HEK293 (cell line): ENCODE measurements around the gene CEP72.

ENCODE experiments used
- CTCF ChIA-PET: fragments of 350-600 bp; formaldehyde crosslinking; extraction: SDS; loops from one replicate; lab custom pipeline; 2021; ENCODE audit warnings: antibody characterized with exemption; lab: Yijun Ruan, JAX
- POLR2A ChIA-PET: fragments of 300-600 bp; formaldehyde crosslinking; extraction: SDS; loops from one replicate; lab custom pipeline; 2020; ENCODE audit warnings: antibody characterized with exemption, inconsistent platforms; lab: Yijun Ruan, JAX
- H3K27ac ChIP-seq: fragments of 200-500 bp; sonication (Bioruptor generic); 2 replicates; pipeline ENCODE4 v1.5.1; 2014; ENCODE audit warnings: low read depth, low read length, control low read depth, inconsistent platforms; ENCODE audit errors: extremely low read depth
- H3K36me3 ChIP-seq, 2 experiments: fragments of 200-500 bp in 1 of 2; sonication (Bioruptor generic) in 1 of 2; 1 replicate in 1 of 2; 2 replicates in 1 of 2; pipeline ENCODE4 v1.5.1; 2014 to 2017; ENCODE audit warnings: inconsistent platforms in 2 of 2, low read length in 2 of 2; ENCODE audit not compliant: control insufficient read depth in 2 of 2, insufficient read depth in 1 of 2
- H3K4me1 ChIP-seq: fragments of 200-500 bp; sonication (Bioruptor generic); 2 replicates; pipeline ENCODE4 v1.5.1; 2014; ENCODE audit warnings: mild to moderate bottlenecking, low read length, inconsistent platforms; ENCODE audit not compliant: control insufficient read depth, insufficient read depth
- H3K4me3 ChIP-seq: 2 replicates; pipeline ENCODE4 v1.5.1; 2011; ENCODE audit warnings: low read depth, mild to moderate bottlenecking, control low read depth, low read length, moderate library complexity
- H3K9me3 ChIP-seq: fragments of 200-500 bp; sonication (Bioruptor generic); 2 replicates; pipeline ENCODE4 v1.5.1; 2014; ENCODE audit warnings: low read depth, low read length, inconsistent platforms; ENCODE audit not compliant: control insufficient read depth, insufficient read depth
- HOXC10 ChIP-seq: sonication (generic); formaldehyde crosslinking; IDR thresholded peaks from 2 replicates; pipeline ENCODE4 v1.8.1; 2023; ENCODE audit warnings: mild to moderate bottlenecking, missing genetic modification reagents
- KLF10 ChIP-seq: fragments of 450-650 bp; IDR thresholded peaks from 2 replicates; pipeline ENCODE4 v1.5.1; 2018; ENCODE audit warnings: missing biosample characterization, mild to moderate bottlenecking, missing genetic modification characterization
- KLF7 ChIP-seq: fragments of 450-650 bp; formaldehyde crosslinking; IDR thresholded peaks from 2 replicates; pipeline ENCODE4 v1.5.1; 2016; ENCODE audit warnings: missing biosample characterization, missing genetic modification characterization, borderline replicate concordance
- KLF8 ChIP-seq: fragments of 450-650 bp; formaldehyde crosslinking; IDR thresholded peaks from 2 replicates; pipeline ENCODE4 v1.5.1; 2016; ENCODE audit warnings: missing biosample characterization, missing genetic modification characterization
- KLF9 ChIP-seq: fragments of 450-650 bp; formaldehyde crosslinking; IDR thresholded peaks from 2 replicates; pipeline ENCODE4 v1.5.1; 2016; ENCODE audit warnings: missing biosample characterization, missing genetic modification characterization, low read depth
- SP7 ChIP-seq: fragments of 450-650 bp; formaldehyde crosslinking; IDR thresholded peaks from 2 replicates; pipeline ENCODE4 v1.5.1; 2016; ENCODE audit warnings: missing biosample characterization, missing genetic modification characterization
- ZBTB8A ChIP-seq: fragments of 450-650 bp; formaldehyde crosslinking; IDR thresholded peaks from 2 replicates; pipeline ENCODE4 v1.5.1; 2016; ENCODE audit warnings: missing biosample characterization, missing genetic modification characterization
- ZFP37 ChIP-seq: fragments of 450-650 bp; formaldehyde crosslinking; IDR thresholded peaks from 2 replicates; pipeline ENCODE4 v1.5.1; 2016; ENCODE audit warnings: missing biosample characterization, missing genetic modification characterization
- ZNF184 ChIP-seq: fragments of 450-650 bp; IDR thresholded peaks from 2 replicates; pipeline ENCODE4 v1.5.1; 2018; ENCODE audit warnings: missing biosample characterization, mild to moderate bottlenecking, missing genetic modification characterization
- ZNF266 ChIP-seq: fragments of 450-650 bp; formaldehyde crosslinking; IDR thresholded peaks from 2 replicates; pipeline ENCODE4 v1.5.1; 2016; ENCODE audit warnings: missing biosample characterization, missing genetic modification characterization, low read depth
- ZNF274 ChIP-seq, 2 experiments: fragments of 200-500 bp in 1 of 2; fragments of 450-650 bp in 1 of 2; sonication (Bioruptor generic) in 1 of 2; formaldehyde crosslinking in 1 of 2; IDR thresholded peaks; 2 replicates each; pipeline versions ENCODE4 v1.5.1 to v1.6.1; 2014 to 2016; ENCODE audit warnings: borderline replicate concordance in 1 of 2, inconsistent platforms in 1 of 2, low read length in 1 of 2, missing biosample characterization in 1 of 2, missing genetic modification characterization in 1 of 2
- ZNF366 ChIP-seq: fragments of 450-650 bp; formaldehyde crosslinking; conservative IDR thresholded peaks from 2 replicates; pipeline ENCODE4 v1.5.1; 2016; ENCODE audit warnings: missing biosample characterization, missing genetic modification characterization
- ZNF394 ChIP-seq: fragments of 450-650 bp; formaldehyde crosslinking; IDR thresholded peaks from 2 replicates; pipeline ENCODE4 v1.5.1; 2016; ENCODE audit warnings: missing biosample characterization, missing genetic modification characterization, mild to moderate bottlenecking, moderate library complexity, borderline replicate concordance
- ZNF571 ChIP-seq: fragments of 450-650 bp; formaldehyde crosslinking; IDR thresholded peaks from 2 replicates; pipeline ENCODE4 v1.5.0; 2017; ENCODE audit warnings: missing biosample characterization, missing genetic modification characterization
- ZNF624 ChIP-seq: fragments of 450-650 bp; formaldehyde crosslinking; IDR thresholded peaks from 2 replicates; pipeline ENCODE4 v1.5.1; 2017; ENCODE audit warnings: missing biosample characterization, missing genetic modification characterization
- ZNF658 ChIP-seq: fragments of 450-650 bp; formaldehyde crosslinking; IDR thresholded peaks from 2 replicates; pipeline ENCODE4; 2016; ENCODE audit warnings: missing biosample characterization, missing genetic modification characterization
- ZNF670 ChIP-seq: fragments of 450-650 bp; formaldehyde crosslinking; IDR thresholded peaks from 2 replicates; pipeline ENCODE4 v1.5.1; 2016; ENCODE audit warnings: missing biosample characterization, missing genetic modification characterization, low read depth
- ZNF837 ChIP-seq: fragments of 450-650 bp; formaldehyde crosslinking; IDR thresholded peaks from 2 replicates; pipeline ENCODE4 v1.5.1; 2016; ENCODE audit warnings: missing biosample characterization, missing genetic modification characterization
- TF ChIP-seq, protein P1 (sequence below): fragments of 450-650 bp; formaldehyde crosslinking; IDR thresholded peaks from 2 replicates; pipeline ENCODE4 v1.5.1; 2016; ENCODE audit warnings: missing biosample characterization, missing genetic modification characterization
- TF ChIP-seq, protein P2 (sequence below): sonication (generic); formaldehyde crosslinking; IDR thresholded peaks from 2 replicates; pipeline ENCODE4 v1.8.1; 2022; ENCODE audit warnings: mild to moderate bottlenecking, moderate library complexity, missing genetic modification reagents
- TF ChIP-seq, protein P3 (sequence below): fragments of 450-650 bp; formaldehyde crosslinking; IDR thresholded peaks from 2 replicates; pipeline ENCODE4 v1.5.1; 2016; ENCODE audit warnings: missing biosample characterization, missing genetic modification characterization, low read depth
- TF ChIP-seq, protein P4 (sequence below): fragments of 450-650 bp; formaldehyde crosslinking; IDR thresholded peaks from 2 replicates; pipeline ENCODE4 v1.5.1; 2016; ENCODE audit warnings: missing biosample characterization, missing genetic modification characterization
- TF ChIP-seq, protein P5 (sequence below): fragments of 450-650 bp; formaldehyde crosslinking; optimal IDR thresholded peaks from 2 replicates; pipeline ENCODE3; 2016; ENCODE audit warnings: missing biosample characterization, mild to moderate bottlenecking, missing genetic modification characterization
- TF ChIP-seq, protein P6 (sequence below): fragments of 450-650 bp; formaldehyde crosslinking; IDR thresholded peaks from 2 replicates; pipeline ENCODE4 v1.5.1; 2016; ENCODE audit warnings: missing biosample characterization, missing genetic modification characterization

CEP72 gene

DNA sequence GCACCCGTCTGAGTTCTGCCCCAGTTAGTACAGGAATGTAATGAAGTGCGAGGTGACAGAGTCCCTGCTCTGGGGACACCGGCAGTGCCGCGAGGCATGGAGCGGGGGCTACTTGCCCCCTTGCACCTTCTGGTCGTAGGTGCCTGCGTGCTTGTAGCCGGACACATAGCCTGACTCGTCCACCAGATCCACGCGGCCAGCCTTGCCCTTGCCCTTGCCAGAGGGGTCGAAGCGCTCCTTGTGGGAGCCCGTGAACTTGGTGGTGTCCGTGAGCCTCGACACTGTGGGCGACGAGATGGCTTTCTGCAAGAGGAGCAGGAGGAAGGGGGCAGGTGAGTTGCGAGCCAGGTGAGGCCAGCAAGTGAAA is 52.8 kb downstream of the CEP72 start:
- CTCF ChIA-PET: no interaction called here
- TF ChIP-seq, protein P1, sequence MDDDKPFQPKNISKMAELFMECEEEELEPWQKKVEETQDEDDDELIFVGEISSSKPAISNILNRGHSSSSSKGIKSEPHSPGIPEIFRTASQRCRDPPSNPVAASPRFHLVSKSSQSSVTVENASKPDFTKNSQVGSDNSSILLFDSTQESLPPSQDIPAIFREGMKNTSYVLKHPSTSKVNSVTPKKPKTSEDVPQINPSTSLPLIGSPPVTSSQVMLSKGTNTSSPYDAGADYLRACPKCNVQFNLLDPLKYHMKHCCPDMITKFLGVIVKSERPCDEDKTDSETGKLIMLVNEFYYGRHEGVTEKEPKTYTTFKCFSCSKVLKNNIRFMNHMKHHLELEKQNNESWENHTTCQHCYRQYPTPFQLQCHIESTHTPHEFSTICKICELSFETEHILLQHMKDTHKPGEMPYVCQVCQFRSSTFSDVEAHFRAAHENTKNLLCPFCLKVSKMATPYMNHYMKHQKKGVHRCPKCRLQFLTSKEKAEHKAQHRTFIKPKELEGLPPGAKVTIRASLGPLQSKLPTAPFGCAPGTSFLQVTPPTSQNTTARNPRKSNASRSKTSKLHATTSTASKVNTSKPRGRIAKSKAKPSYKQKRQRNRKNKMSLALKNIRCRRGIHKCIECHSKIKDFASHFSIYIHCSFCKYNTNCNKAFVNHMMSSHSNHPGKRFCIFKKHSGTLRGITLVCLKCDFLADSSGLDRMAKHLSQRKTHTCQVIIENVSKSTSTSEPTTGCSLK: no peak
- TF ChIP-seq, protein P2, sequence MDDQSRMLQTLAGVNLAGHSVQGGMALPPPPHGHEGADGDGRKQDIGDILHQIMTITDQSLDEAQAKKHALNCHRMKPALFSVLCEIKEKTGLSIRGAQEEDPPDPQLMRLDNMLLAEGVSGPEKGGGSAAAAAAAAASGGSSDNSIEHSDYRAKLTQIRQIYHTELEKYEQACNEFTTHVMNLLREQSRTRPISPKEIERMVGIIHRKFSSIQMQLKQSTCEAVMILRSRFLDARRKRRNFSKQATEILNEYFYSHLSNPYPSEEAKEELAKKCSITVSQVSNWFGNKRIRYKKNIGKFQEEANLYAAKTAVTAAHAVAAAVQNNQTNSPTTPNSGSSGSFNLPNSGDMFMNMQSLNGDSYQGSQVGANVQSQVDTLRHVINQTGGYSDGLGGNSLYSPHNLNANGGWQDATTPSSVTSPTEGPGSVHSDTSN (CRISPR knock-in tag): no peak
- TF ChIP-seq, protein P3, sequence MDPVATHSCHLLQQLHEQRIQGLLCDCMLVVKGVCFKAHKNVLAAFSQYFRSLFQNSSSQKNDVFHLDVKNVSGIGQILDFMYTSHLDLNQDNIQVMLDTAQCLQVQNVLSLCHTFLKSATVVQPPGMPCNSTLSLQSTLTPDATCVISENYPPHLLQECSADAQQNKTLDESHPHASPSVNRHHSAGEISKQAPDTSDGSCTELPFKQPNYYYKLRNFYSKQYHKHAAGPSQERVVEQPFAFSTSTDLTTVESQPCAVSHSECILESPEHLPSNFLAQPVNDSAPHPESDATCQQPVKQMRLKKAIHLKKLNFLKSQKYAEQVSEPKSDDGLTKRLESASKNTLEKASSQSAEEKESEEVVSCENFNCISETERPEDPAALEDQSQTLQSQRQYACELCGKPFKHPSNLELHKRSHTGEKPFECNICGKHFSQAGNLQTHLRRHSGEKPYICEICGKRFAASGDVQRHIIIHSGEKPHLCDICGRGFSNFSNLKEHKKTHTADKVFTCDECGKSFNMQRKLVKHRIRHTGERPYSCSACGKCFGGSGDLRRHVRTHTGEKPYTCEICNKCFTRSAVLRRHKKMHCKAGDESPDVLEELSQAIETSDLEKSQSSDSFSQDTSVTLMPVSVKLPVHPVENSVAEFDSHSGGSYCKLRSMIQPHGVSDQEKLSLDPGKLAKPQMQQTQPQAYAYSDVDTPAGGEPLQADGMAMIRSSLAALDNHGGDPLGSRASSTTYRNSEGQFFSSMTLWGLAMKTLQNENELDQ (tag by site-specific recombination): no peak
- TF ChIP-seq KLF7 (tag by site-specific recombination) (no peak), ZNF184 (tag by site-specific recombination) (no peak), ZNF670 (no peak), ZNF837 (tag by site-specific recombination) (no peak), ZFP37 (tag by site-specific recombination) (no peak), ZBTB8A (tag by site-specific recombination) (no peak), ZNF394 (tag by site-specific recombination) (no peak), HOXC10 (CRISPR knock-in tag) (no peak), ZNF624 (tag by site-specific recombination) (no peak), ZNF274 (IDR thresholded peaks at IDR 0.05; ENCODE audit: low read length) (no peak), ZNF274 (tag by site-specific recombination; IDR thresholded peaks at IDR 0.05; ENCODE audit: borderline replicate concordance) (no peak)
- TF ChIP-seq, protein P4, sequence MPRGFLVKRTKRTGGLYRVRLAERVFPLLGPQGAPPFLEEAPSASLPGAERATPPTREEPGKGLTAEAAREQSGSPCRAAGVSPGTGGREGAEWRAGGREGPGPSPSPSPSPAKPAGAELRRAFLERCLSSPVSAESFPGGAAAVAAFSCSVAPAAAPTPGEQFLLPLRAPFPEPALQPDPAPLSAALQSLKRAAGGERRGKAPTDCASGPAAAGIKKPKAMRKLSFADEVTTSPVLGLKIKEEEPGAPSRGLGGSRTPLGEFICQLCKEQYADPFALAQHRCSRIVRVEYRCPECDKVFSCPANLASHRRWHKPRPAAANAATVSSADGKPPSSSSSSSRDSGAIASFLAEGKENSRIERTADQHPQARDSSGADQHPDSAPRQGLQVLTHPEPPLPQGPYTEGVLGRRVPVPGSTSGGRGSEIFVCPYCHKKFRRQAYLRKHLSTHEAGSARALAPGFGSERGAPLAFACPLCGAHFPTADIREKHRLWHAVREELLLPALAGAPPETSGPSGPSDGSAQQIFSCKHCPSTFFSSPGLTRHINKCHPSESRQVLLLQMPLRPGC (tag by site-specific recombination): no peak
- no peaks in the 10 kb centered on the region for H3K4me1 ChIP-seq
- H3K9me3 ChIP-seq: no peaks in the 10 kb centered on the region
- no peak overlapping the region for H3K27ac ChIP-seq
- peaks cover 0 to 80% of the 10 kb centered on the region in 2 experiments; a peak in 1 of 3 replicates for H3K36me3 ChIP-seq
- H3K4me3 ChIP-seq: no peak overlapping the region
- POLR2A ChIA-PET: no interaction called here

DNA sequence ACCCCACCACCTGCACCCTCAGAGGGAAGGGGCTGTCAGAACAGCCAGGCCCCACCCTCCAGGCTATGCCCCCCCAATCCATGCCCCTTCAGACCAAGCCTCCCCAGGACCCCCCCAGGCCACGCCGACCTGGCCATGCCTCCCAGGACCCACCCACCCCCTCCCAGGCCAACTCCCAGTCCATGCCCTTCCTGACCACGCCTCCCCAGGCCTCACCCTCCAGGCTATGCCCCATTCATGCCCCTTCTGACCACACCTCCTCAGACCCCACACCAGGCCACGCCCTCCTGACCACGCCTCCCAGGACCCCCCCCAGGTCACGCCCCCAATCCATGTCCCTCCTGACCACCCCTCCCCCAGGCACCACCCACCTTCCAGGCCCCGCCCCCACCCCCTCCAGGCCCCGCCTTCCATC is 53.4 kb downstream of the CEP72 start:
- no peaks in the 10 kb centered on the region for H3K4me1 ChIP-seq
- CTCF ChIA-PET: no interaction called here
- POLR2A ChIA-PET: no interaction called here
- H3K36me3 ChIP-seq: peaks cover 0 to 74% of the 10 kb centered on the region in 2 experiments; a peak in 1 of 3 replicates
- H3K4me3 ChIP-seq: no peak overlapping the region
- H3K27ac ChIP-seq: no peak overlapping the region
- H3K9me3 ChIP-seq: no peaks in the 10 kb centered on the region
- TF ChIP-seq ZNF658 (tag by site-specific recombination) (no peak), KLF8 (tag by site-specific recombination) (peak; percentile 99), KLF10 (peak; percentile 48; the same call in 1 of the 2 replicates), SP7 (tag by site-specific recombination) (no peak), ZNF266 (tag by site-specific recombination) (no peak), ZNF571 (tag by site-specific recombination) (no peak), KLF9 (tag by site-specific recombination) (peak; percentile 93), ZNF366 (tag by site-specific recombination) (no peak)
- TF ChIP-seq, protein P5, sequence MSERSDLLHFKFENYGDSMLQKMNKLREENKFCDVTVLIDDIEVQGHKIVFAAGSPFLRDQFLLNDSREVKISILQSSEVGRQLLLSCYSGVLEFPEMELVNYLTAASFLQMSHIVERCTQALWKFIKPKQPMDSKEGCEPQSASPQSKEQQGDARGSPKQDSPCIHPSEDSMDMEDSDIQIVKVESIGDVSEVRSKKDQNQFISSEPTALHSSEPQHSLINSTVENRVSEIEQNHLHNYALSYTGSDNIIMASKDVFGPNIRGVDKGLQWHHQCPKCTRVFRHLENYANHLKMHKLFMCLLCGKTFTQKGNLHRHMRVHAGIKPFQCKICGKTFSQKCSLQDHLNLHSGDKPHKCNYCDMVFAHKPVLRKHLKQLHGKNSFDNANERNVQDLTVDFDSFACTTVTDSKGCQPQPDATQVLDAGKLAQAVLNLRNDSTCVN: no peak
- TF ChIP-seq, protein P6, sequence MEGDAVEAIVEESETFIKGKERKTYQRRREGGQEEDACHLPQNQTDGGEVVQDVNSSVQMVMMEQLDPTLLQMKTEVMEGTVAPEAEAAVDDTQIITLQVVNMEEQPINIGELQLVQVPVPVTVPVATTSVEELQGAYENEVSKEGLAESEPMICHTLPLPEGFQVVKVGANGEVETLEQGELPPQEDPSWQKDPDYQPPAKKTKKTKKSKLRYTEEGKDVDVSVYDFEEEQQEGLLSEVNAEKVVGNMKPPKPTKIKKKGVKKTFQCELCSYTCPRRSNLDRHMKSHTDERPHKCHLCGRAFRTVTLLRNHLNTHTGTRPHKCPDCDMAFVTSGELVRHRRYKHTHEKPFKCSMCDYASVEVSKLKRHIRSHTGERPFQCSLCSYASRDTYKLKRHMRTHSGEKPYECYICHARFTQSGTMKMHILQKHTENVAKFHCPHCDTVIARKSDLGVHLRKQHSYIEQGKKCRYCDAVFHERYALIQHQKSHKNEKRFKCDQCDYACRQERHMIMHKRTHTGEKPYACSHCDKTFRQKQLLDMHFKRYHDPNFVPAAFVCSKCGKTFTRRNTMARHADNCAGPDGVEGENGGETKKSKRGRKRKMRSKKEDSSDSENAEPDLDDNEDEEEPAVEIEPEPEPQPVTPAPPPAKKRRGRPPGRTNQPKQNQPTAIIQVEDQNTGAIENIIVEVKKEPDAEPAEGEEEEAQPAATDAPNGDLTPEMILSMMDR (tag by site-specific recombination): no peak
- TF ChIP-seq, protein P2 (CRISPR knock-in tag): no peak
